Chondrocyte (in vitro differentiated cells): Measurements from ENCODE around the gene HPS1. TPM values are rescaled to one million over a fixed set of nuclear protein-coding genes. Genes with fewer than 3 reads are reported as not detected.

Experiments used
- DNase-seq: peaks from one replicate; pipeline ENCODE4 v3.0.0; 2021; ENCODE audit warnings: mixed read lengths, low spot score
- H3K27ac Mint-ChIP-seq: one replicate; pipeline ENCODE4 v1.8.0; 2021; ENCODE audit warnings: mild to moderate bottlenecking, moderate library complexity, mixed read lengths; ENCODE audit not compliant: unreplicated experiment
- H3K27me3 Mint-ChIP-seq: 2 replicates; pipeline ENCODE4 v1.8.0; 2021; ENCODE audit warnings: low read depth, mixed read lengths
- H3K36me3 Mint-ChIP-seq: 2 replicates; pipeline ENCODE4 v1.8.0; 2021; ENCODE audit warnings: low read depth, mixed read lengths
- H3K4me1 Mint-ChIP-seq: 2 replicates; pipeline ENCODE4 v1.8.0; 2021; ENCODE audit warnings: low read depth, mild to moderate bottlenecking, mixed read lengths
- H3K4me3 Mint-ChIP-seq: one replicate; pipeline ENCODE4 v1.8.0; 2021; ENCODE audit warnings: mild to moderate bottlenecking, moderate library complexity, mixed read lengths; ENCODE audit not compliant: unreplicated experiment
- H3K9me3 Mint-ChIP-seq: 2 replicates; pipeline ENCODE4 v1.8.0; 2021; ENCODE audit warnings: low read depth, mixed read lengths
- CTCF ChIP-seq: fragments of 200-600 bp; sonication (generic); IDR thresholded peaks from 2 replicates; pipeline ENCODE4 v1.5.0; 2021; ENCODE audit warnings: antibody characterized with exemption, mild to moderate bottlenecking, moderate library complexity
- total RNA-seq: library from RNA; stranded (reverse); gene quantifications from 3 replicates; pipeline ENCODE4 v1.2.1, GENCODE V29; 2021

Gene HPS1
- total RNA-seq, 1 donor from 2014 or later = 50.5 TPM

- TF ChIP-seq CTCF = no peak
- Mint-ChIP-seq H3K27me3 (peaks cover 2% of the 10 kb centered on the region), H3K36me3 (no peaks in the 10 kb centered on the region), H3K4me1 (peaks cover 13% of the 10 kb centered on the region), H3K4me3 (no peak overlapping the region), H3K27ac (no peak overlapping the region), H3K9me3 (no peaks in the 10 kb centered on the region)
- no peak for DNase-seq
Observed at GRCh38 chr10:98457721-98458120, 11.0 kb upstream of the HPS1 start.

GRCh38 chr10:98456686-98457482 is 10.1 kb upstream of the HPS1 start:
- H3K27me3 Mint-ChIP-seq = peaks cover 6% of the 10 kb centered on the region
- no peaks in the 10 kb centered on the region for H3K9me3 Mint-ChIP-seq
- no peak overlapping the region for H3K27ac Mint-ChIP-seq
- no peak for TF ChIP-seq CTCF
- peaks cover 13% of the 10 kb centered on the region for H3K4me1 Mint-ChIP-seq
- no peak for DNase-seq
- no peaks in the 10 kb centered on the region for H3K36me3 Mint-ChIP-seq
- H3K4me3 Mint-ChIP-seq = no peak overlapping the region

GRCh38 chr10:98456043-98456570 is 9.4 kb upstream of the HPS1 start:
- no peaks in the 10 kb centered on the region for H3K36me3 Mint-ChIP-seq
- H3K27me3 Mint-ChIP-seq = peaks cover 8% of the 10 kb centered on the region
- H3K4me3 Mint-ChIP-seq = no peak overlapping the region
- no peak overlapping the region for H3K27ac Mint-ChIP-seq
- peaks cover 10% of the 10 kb centered on the region for H3K4me1 Mint-ChIP-seq
- H3K9me3 Mint-ChIP-seq = no peaks in the 10 kb centered on the region
- TF ChIP-seq CTCF = no peak
- DNase-seq = no peak

GRCh38 chr10:98453729-98454128 is 7.0 kb upstream of the HPS1 start:
- Mint-ChIP-seq H3K27me3 (peaks cover 15% of the 10 kb centered on the region), H3K9me3 (no peaks in the 10 kb centered on the region), H3K4me1 (peaks cover 3% of the 10 kb centered on the region), H3K36me3 (no peaks in the 10 kb centered on the region), H3K4me3 (no peak overlapping the region), H3K27ac (no peak overlapping the region)
- no peak for DNase-seq
- TF ChIP-seq CTCF = no peak

GRCh38 chr10:98450618-98451017 is 3.9 kb upstream of the HPS1 start:
- H3K27ac Mint-ChIP-seq = no peak overlapping the region
- TF ChIP-seq CTCF = no peak
- H3K27me3 Mint-ChIP-seq = peaks cover 14% of the 10 kb centered on the region
- no peaks in the 10 kb centered on the region for H3K9me3 Mint-ChIP-seq
- no peak overlapping the region for H3K4me3 Mint-ChIP-seq
- no peak for DNase-seq
- peaks cover 13% of the 10 kb centered on the region for H3K4me1 Mint-ChIP-seq
- no peaks in the 10 kb centered on the region for H3K36me3 Mint-ChIP-seq
